ENCODE measurements around the gene UTF1.

- TF ChIP-seq CTCF (IDR thresholded peaks at IDR 0.05; ENCODE audit: low read depth, low read length, poor library complexity, severe bottlenecking), result no peak
- no peak for TF ChIP-seq EZH2phosphoT487 (IDR thresholded peaks at IDR 0.05; ENCODE audit: borderline replicate concordance, low read length)
Measured at GRCh38 chr10:133210398-133211140, 19.4 kb upstream of the UTF1 start.

All from DOHH2 (cell line).